HG03066 (cell line): ENCODE measurements around the gene ZNF813.
"Not testable (repeated sequence)": the region's sequence is repeated elsewhere in the genome, so short reads cannot be mapped to it uniquely, and the experiment has no call there.

Source experiments
- ATAC-seq: cut with Tn5 transposase; IDR thresholded peaks from one replicate; pipeline ENCODE4 v1.9.1; 2021; ENCODE audit warnings: low read depth; ENCODE audit not compliant: unreplicated experiment

The ZNF813 gene

DNA sequence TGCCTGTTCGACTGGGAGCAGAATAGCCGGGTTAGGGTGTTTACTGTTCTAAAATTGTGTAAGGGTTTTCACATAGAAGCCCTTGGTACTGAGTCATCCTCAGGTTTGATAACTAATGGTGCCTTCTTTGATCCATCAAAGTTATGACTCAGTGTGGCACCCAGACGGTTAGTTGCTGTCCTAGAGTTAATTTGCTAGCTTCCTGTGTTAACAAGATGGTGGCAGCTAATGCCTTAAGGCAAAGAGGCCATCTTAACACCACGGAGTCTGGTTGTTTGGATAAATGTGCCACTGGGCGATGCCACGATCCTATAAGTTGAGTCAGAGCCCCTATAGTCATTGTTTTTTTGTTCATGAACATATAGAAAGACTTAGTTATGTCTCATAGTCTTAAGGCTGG, 7.9 kb downstream of the ZNF813 start:
- not testable (repeated sequence) for ATAC-seq

DNA sequence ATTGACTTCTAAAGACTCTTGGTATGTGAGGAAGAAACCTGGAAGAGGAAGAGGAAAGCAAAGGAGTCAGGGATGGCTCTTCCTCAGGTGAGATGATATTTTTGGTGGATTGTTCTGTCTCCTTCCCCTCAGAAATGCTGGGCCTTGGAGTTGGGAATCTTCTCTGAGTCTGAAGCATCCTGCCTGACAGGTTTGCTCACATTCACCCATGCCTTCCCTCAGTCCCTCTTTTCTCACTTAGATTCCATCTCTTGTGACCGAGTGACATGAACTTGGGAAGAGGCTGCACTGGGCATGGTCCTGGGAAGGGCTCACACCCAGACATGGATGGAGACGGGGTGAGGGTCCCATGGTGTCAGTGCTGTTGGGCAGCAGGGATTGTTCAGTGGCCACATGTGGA, 16.2 kb downstream of the ZNF813 start:
- not testable (repeated sequence) for ATAC-seq

DNA sequence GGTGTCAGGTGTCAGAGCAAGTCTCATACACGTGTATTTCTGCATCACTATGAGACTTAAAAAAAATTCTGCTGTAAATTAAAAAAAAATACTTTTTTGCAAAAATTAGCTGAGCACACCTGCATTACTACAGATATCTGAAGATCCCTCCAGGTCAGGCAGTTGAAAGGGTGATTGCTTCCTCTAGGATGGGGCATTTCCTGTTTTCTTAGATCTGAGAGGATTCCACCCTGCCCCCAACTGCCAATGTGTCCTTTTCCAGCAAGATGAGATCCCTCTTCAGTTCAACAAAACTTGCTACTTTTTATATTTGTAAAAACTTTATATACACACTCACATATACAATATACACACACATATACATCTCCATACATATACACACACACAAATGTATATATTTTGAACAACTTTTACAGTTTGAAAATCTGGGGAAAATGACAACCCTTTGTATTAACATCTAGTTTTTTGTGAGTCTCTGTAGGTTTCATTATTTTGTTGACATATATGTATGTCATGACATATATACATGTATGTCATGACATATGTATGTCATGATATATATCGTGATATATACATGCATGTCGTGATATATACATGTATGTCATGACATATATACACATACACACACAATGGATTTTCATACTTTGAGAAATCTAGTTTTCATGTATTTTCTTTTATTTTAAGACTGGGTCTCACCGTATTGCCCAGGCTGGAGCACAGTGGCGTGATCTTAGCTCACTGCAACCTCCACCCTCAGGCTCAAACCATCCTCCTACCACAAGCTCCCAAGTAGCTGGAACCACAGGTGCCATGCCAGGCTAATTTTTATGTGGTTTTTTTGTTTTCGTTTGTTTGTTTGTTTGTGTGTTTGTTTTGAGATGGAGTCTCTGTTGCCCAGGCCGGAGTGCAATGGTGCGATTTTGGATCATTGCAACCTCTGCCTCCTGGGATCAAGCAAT, 17.8 kb downstream of the ZNF813 start:
- ATAC-seq: no peak

DNA sequence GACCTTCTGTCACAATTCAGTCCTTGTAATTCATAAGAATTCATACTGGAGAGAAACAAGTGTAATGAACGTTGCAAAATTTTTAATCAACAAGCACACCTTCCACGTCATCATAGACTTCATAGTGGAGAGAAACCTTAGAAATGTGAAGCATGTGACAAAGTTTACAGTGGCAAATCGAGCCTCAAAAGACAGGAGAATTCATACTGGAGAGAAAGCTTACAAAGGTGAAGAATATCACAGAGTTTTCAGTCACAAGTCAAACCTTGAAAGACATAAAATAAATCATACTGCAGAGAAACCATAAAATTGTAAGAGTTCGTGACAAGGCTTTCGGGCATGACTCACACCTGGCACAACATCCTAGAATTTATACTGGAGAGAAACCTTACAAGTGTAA, 24.6 kb downstream of the ZNF813 start:
- no peak for ATAC-seq

DNA sequence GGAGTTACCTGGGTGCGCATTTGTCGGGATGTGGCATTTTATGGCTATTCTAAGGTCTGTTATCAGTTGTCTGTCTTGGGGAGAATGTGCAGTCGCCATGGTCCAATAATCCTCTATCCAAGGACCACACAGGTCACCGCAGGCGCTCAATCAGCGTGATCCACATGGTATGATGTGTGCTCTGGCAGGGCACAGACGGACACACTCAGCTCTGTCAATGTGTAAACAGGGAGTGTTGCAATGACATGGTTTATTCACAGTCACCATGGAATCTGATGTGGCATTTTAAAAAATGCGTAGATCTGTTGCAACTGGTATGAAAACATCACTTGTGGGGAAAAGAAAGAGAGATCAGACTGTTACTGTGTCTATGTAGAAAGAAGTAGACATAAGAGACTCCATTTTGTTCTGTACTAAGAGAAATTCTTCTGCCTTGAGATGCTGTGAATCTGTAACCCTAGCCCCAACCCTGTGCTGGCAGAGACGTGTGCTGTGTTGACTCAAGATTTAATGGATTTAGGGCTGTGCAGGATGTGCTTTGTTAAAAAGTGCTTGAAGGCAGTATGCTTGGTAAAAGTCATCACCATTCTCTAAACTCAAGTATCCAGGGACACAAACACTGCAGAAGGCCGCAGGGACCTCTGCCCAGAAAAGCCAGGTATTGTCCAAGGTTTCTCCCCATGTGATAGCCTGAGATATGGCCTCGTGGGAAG, 29.9 kb downstream of the ZNF813 start:
- ATAC-seq: not testable (repeated sequence)

DNA sequence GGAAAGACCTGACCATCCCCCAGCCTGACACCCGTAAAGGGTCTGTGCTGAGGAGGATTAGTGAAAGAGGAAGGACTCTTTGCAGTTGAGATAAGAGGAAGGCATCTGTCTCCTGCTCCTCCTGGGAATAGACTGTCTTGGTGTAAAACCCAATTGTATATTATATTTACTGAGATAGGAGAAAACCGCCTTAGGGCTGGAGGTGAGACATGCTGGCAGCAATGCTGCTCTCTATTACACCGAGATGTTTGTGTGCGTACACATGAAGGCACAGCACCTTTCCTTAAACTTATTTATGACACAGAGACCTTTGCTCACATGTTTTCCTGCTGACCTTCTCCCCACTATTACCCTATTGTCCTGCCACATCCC, 30.5 kb downstream of the ZNF813 start:
- not testable (repeated sequence) for ATAC-seq

DNA sequence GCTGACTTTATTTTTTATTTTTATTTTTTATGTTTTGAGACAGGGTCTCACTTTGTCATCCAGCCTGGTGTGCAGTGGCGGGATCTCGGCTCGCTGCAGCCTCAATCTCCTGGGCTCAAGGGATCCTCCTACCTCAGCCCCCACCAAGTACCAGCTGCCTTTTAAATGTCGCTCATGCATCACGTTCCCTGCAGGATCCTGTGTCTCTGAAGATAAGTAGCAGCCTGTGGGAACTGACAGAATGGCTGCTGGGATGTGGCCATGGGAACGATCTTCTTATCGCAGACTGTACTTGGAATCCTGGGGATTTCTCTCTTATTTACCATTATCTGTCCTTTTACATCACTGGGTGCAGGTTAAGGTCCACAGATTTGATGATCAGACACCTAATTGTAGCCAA, 35.6 kb downstream of the ZNF813 start:
- not testable (repeated sequence) for ATAC-seq

DNA sequence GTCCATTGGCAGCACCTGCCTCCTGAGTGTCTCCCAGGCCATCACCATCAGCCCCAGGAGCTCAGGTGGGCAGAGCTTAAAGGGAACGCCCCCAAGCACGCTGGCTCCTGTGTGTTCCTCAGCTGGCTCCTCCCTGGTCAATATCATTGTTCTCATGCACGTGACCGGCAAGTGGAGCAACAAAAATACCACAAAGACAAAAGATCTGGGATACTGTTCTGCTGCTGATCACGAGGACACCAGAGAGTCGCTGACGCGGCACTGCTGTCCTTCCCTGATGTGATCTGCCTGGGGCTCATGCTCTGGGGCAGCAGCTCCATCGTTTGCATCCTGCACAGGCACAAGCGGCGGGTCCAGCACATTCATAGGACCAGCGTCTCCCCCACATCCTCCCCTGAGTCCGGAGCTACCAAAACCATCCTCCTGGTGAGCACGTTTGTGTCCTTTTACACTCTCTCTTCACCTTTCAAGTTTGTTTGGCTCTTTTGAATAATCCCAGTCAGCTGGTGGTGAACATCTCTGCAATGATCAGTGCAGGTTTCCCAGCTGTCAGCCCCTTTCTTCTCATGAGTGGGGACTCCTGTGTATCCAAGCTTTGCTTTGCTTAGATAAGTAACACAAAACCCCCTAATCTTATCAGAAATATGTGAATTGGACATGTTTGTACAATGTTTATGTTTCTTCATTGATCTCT, 36.3 kb downstream of the ZNF813 start:
- not testable (repeated sequence) for ATAC-seq

DNA sequence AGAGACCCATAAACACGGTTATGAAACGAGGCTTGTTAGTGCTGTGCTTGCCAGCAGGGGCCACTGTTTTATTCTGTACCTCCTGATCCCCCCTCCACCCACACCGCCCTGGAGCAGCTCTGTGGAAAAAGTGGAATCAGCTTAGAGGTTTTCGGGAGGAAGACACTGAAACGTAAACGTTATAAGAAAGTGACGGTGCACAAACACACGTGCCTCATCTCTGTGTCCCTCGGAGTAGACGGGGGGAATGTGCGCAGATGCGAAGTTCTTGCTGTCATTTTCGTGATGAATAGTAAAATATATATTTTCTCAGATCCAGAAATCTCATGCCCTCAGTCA, 36.8 kb downstream of the ZNF813 start:
- not testable (repeated sequence) for ATAC-seq

DNA sequence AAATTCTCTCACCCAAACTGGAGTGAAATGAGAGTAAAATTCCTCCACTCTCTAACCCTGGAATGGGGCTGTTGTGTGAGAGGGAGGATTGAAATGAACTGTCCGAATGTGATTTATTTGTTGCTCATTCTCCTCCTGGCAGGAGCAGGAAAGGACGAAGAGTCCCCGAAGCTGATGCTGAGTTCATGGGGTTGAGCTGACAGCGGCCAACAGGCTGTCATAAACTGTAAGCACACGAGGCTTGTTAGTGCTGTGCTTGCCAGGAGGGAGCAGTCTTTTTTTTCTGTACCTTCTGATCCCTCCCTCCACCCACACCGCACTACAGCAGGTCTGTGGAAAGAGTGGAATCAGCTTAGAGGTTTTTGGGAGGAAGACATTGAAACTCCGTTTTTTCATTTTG, 37.4 kb downstream of the ZNF813 start:
- no peak for ATAC-seq

DNA sequence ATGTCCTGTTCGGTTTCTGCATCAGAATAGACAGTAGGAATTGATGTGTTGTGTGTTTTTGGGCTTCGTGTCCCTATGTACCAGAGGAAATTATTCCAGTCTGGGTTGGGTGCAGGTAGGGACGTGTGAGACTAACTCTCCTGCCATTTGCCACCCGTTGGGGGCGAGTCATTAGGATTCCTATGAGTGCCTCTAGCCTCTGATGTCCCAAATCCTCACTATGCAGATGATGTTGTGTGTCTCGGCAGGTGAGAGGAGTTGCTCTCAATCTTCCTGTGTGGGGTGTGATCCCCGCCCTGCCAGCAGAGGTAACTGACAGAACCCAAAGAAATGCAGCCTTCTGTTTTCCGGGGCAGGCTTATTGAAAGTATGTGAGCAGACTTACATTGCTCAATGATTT, 39.2 kb downstream of the ZNF813 start:
- ATAC-seq: no peak

DNA sequence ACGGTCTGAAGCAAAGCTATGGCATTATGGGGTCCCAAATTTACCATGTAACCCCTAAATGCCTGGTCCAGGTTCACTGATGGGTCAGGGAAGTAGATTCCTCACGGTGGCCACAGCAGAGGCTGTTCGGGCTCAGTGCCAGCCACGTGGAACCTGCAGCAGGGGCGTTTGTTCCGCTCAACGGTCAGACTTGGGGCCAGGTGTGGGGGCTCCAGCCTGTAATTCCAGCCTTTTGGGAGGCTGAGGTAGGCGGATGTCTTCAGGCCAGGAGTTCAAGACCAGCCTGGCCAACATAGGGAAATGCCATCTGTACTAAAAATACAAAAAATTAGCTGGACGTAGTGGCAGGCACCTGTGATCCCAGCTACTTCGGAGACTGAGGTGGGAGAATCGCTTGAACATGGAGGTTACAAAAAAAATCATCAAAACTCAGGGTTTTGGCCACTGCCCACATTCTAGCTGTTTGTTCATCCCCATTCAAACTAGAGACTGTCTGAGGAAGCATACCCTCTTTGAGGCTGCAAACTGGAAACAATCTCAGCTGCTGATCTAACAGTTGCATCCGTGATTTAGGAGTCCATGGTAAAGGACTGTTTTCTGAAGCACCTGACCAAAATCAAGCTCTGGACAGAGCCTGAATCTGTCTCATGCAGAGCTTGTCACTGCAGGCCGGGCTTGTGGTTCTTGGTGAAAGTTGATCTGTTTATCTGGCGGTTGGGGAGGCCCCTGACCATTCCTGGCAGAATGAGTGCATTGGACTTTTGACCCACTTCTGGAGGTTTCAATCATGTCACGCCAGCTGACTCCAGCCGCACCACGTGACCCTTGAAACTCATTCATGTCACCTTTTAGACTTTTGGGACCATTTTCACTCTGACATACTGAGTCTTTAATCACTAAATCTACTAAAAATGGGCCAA, 40.2 kb downstream of the ZNF813 start:
- no peak for ATAC-seq

DNA sequence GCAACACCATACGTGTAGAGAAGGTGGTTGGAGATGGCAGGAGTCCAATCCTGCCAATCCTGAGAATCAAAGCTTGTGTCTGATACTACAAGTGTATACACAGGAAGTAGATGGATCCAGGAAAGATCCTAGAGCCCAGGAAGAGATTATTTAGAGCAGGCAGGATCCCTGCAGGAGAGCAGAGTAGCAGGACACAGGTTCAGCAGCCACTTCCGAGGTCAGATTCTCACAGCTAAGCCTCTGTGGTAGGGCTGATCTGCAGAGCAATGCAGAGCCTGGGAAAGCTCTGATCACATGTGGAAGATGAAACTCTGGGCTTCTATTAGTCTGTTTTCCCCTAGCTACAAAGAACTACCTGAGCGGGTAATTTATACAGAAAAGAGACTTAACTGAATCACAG, 41.9 kb downstream of the ZNF813 start:
- ATAC-seq: no peak

DNA sequence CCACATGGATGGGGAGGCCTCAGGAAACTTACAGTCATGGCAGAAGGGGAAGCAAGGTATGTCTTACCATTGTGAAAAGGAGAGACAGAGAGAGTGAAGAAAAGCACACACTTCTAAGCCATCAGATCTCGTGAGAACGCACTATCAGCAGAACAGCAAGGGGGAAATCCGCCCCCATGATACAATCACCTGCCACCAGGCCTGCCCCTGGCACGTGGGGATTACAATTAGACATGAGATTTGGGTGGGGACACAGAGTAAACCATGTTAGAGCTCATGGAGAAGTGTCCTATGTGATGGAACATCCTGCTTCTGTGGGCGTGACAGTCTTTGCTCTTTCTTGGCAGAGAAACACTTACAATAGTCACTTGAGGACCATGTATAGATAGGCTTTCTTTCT, 42.3 kb downstream of the ZNF813 start:
- no peak for ATAC-seq

DNA sequence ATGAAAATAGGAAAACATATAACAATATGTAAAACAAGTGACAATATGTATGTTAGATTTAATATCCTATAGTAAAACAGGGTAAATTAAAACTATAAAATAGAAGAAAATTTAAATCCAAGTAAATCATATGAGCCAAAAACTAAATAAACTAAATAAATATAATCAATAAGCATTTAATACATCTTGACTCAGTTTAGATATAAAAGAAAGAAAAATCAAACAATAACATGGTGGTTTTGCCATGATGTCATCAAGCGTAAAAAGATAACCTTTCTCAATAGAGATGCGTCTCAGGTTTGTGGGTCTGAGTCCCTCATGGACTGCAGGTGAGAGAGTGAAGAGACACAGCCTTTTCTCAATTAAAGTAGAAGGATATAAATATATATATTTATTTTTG, 43.8 kb downstream of the ZNF813 start:
- no peak for ATAC-seq

DNA sequence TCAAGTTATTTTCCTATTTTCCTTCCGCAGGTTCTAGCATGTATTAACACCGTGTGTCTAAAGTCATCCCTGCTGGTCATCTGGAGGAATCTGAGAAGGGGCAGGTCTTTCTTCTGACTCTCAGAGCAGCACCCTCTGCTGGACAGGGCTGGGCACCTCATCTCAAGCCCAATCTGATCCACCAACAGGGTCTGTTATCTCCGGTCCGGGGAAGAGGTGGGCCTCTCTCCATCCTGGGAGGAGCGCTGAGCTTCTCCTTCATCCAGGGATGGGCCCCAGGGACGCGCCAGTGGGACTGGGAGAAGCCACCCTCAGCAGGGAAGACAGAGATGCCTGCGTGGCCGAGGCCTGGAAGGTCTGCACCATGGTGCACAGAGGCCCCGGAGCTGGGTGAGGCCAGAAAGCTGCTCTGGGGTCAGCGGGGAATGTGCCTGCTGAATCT, 44.4 kb downstream of the ZNF813 start:
- no peak for ATAC-seq

DNA sequence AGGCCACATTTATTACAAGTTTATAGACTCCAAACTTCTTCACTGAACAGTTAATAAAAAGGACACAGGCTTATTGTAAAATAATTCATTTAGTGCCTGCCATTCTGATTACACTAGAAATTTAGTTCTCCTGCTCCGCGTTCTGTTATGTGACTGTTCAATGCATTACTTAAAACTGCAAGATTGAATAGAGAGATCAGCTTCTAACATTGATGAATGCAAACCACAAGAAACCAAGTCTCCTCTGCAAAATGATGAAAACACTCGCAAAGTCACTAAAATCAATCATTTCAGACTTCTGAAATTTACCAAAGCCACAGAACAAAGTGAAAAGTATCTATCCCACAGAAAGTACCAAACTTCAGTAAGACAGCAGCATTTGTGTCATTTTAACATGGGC, 47.5 kb downstream of the ZNF813 start:
- ATAC-seq: not testable (repeated sequence)

DNA sequence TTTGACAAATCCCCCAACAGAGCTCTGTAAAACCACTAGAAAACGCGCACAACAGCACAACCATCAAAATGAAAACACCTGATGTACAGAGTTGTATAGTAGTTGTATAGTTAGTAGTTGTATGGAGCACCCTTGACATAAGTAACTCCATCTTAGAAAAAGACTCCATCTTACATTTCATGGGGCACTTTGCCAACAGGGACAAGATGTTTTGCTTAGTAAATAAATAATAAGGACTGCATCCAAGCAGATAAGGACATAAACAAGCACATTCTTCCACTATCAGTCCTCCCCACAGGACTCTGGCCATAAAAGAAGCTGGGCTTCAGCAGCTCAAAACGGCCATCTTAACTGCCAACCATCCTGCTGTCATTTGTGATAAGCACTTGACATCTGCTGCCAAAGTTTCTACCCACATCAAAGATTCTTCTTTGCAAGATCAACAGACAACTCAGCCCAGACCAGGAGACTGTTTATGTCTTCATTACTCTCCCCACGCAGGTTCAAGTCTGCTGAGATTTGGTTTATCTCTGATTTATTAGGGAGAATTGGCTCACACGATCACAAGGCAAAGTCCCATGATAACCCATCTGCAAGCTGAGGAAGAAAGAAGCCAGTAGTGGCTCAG, 49.7 kb downstream of the ZNF813 start:
- ATAC-seq: no peak

DNA sequence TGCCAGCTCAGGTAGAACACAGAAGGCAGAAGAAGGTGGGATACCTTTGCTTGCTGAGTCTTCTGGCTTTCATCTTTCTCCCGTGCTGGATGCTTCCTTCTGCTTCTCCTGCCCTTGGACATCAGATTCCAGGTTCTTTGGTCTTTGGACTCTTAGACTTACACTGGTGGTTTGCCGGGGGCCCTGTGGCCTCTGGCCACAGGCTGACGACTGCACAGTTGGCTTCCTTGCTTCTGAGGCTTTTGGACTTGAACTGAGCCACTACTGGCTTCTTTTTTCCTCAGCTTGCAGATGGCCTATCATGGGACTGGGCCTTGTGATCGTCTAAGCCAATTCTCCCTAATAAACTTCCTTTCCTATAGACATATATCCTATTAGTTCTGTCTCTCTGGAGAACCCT, 50.6 kb downstream of the ZNF813 start:
- no peak for ATAC-seq

DNA sequence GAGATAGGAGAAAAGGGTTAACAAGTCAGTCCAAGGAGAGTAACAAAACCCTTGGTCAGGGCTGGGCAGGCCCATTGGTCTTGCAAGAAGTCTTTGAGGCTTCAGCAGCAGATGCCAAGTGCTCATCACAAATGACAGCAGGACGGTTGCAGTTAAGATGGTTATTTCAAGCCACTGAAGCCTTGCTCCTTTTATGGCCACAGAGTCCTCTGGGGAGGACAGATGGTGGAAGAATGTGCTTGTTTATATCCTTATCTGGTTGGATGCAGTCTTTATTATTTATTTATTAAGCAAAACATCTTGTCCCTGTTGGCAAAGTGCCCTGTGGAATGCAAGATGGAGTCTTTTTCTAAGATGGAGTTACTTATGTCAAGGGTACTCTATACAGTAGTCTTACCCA, 51.2 kb downstream of the ZNF813 start:
- ATAC-seq: no peak
